ENCODE results near the gene TRMT11. TPM values are rescaled to one million over a fixed set of nuclear protein-coding genes. Genes with fewer than 3 reads are reported as not detected.

The TRMT11 gene
- total RNA-seq, 1 donor from 2014 or later = 105 TPM

- Histone ChIP-seq H3K9me3 (ENCODE audit: low read depth) (no peaks in the 10 kb centered on the region), H3K27ac (no peak overlapping the region), H3K9ac (no peak overlapping the region), H3K79me2 (ENCODE audit: low read depth) (peaks cover 11% of the 10 kb centered on the region), H3K36me3 (peaks cover 21% of the 10 kb centered on the region), H3K4me1 (no peaks in the 10 kb centered on the region), H3K27me3 (no peaks in the 10 kb centered on the region), H3K4me3 (no peak overlapping the region), H4K20me1 (ENCODE audit: low read depth) (no peaks in the 10 kb centered on the region), H3K4me2 (no peak overlapping the region), H2AFZ (replicated peaks) (no peak overlapping the region), H3F3A (ENCODE audit: low read depth) (no peaks in the 10 kb centered on the region)
- Mint-ChIP-seq H3K27me3 (ENCODE audit: insufficient read depth, low read depth) (no peaks in the 10 kb centered on the region), H3K4me3 (no peak overlapping the region), H3K27ac (no peak overlapping the region), H3K9me3 (peaks cover 13% of the 10 kb centered on the region), H3K36me3 (peaks cover 47% of the 10 kb centered on the region), H3K4me1 (peaks cover 9% of the 10 kb centered on the region)
- TF ChIP-seq EZH2phosphoT487 (IDR thresholded peaks at IDR 0.05) (no peak), EZH2 (IDR thresholded peaks at IDR 0.05) (no peak), CTCF (IDR thresholded peaks at IDR 0.05) (no peak)
- no peak for DNase-seq (ENCODE audit: low spot score)
Observed at GRCh38 chr6:126042001-126042419, 55.7 kb downstream of the TRMT11 start.

GRCh38 chr6:126047648-126048047 is 61.3 kb downstream of the TRMT11 start:
- Histone ChIP-seq H2AFZ (replicated peaks) (no peak overlapping the region), H3K4me3 (no peak overlapping the region), H3K79me2 (ENCODE audit: low read depth) (no peaks in the 10 kb centered on the region), H3K4me2 (no peak overlapping the region), H4K20me1 (ENCODE audit: low read depth) (no peaks in the 10 kb centered on the region), H3K9ac (no peak overlapping the region), H3K4me1 (no peaks in the 10 kb centered on the region), H3K9me3 (ENCODE audit: low read depth) (no peaks in the 10 kb centered on the region), H3K27me3 (no peaks in the 10 kb centered on the region), H3K36me3 (peaks cover under 1% of the 10 kb centered on the region), H3F3A (ENCODE audit: low read depth) (no peaks in the 10 kb centered on the region), H3K27ac (no peak overlapping the region)
- DNase-seq (ENCODE audit: low spot score) = no peak
- peaks cover 4% of the 10 kb centered on the region for H3K4me1 Mint-ChIP-seq
- peaks cover 8% of the 10 kb centered on the region for H3K9me3 Mint-ChIP-seq
- H3K36me3 Mint-ChIP-seq = peaks cover 48% of the 10 kb centered on the region
- H3K27me3 Mint-ChIP-seq (ENCODE audit: insufficient read depth, low read depth) = peaks cover 3% of the 10 kb centered on the region
- H3K27ac Mint-ChIP-seq = no peak overlapping the region
- TF ChIP-seq EZH2phosphoT487 (IDR thresholded peaks at IDR 0.05) (no peak), CTCF (IDR thresholded peaks at IDR 0.05) (no peak), EZH2 (IDR thresholded peaks at IDR 0.05) (no peak)
- no peak overlapping the region for H3K4me3 Mint-ChIP-seq

- TF ChIP-seq EZH2 (IDR thresholded peaks at IDR 0.05) = no peak
- TF ChIP-seq CTCF (IDR thresholded peaks at IDR 0.05) = no peak
- no peak for TF ChIP-seq EZH2phosphoT487 (IDR thresholded peaks at IDR 0.05)
- Mint-ChIP-seq H3K4me1 (peaks cover 4% of the 10 kb centered on the region), H3K4me3 (no peak overlapping the region), H3K27ac (no peak overlapping the region), H3K36me3 (peaks cover 53% of the 10 kb centered on the region), H3K9me3 (peaks cover 7% of the 10 kb centered on the region), H3K27me3 (ENCODE audit: insufficient read depth, low read depth) (peaks cover 3% of the 10 kb centered on the region)
- no peak overlapping the region for H3K9ac ChIP-seq
- H3K27ac ChIP-seq = no peak overlapping the region
- H3K9me3 ChIP-seq (ENCODE audit: low read depth) = no peaks in the 10 kb centered on the region
- no peaks in the 10 kb centered on the region for H3K4me1 ChIP-seq
- no peaks in the 10 kb centered on the region for H3K79me2 ChIP-seq (ENCODE audit: low read depth)
- H3K27me3 ChIP-seq = no peaks in the 10 kb centered on the region
- H2AFZ ChIP-seq (replicated peaks) = no peak overlapping the region
- H3K4me3 ChIP-seq = no peak overlapping the region
- no peak for DNase-seq (ENCODE audit: low spot score)
- no peaks in the 10 kb centered on the region for H4K20me1 ChIP-seq (ENCODE audit: low read depth)
- H3K36me3 ChIP-seq = no peaks in the 10 kb centered on the region
- no peak overlapping the region for H3K4me2 ChIP-seq
- H3F3A ChIP-seq (ENCODE audit: low read depth) = no peaks in the 10 kb centered on the region
Observed at GRCh38 chr6:126048635-126049034, 62.3 kb downstream of the TRMT11 start.
